ENCODE results near the gene ME1. TPM values are rescaled to one million over a fixed set of nuclear protein-coding genes. Genes with fewer than 3 reads are reported as not detected.

ME1 gene
- total and polyA plus RNA-seq, 2 of the 13 experiments (the other 11 are each of a cell fraction or from before 2014, with no cell fraction given) = not detected

GRCh38 chr6:83369692-83370091, 61.2 kb downstream of the ME1 start:
- Histone ChIP-seq H3K36me3 (replicated peaks in 1 of 2; ENCODE audit: control insufficient read depth in 1 of 2, insufficient read depth in 2 of 2, low read length in 2 of 2) (no peaks in the 10 kb centered on the region), H3K9me3 (ENCODE audit: low read length) (no peaks in the 10 kb centered on the region), H4K20me1 (ENCODE audit: insufficient read depth, low read length) (no peaks in the 10 kb centered on the region), H3K4me2 (ENCODE audit: low read depth, low read length) (no peak overlapping the region), H3K79me2 (ENCODE audit: insufficient read depth, low read length) (no peaks in the 10 kb centered on the region), H2AFZ (ENCODE audit: low read length) (no peak overlapping the region), H3K27me3 (ENCODE audit: control insufficient read depth in 1 of 2, insufficient read depth in 2 of 2, low read length in 2 of 2) (no peaks in the 10 kb centered on the region; a peak in 1 of 5 replicates), H3K27ac (ENCODE audit: extremely low read length, insufficient read depth, low read length) (no peak overlapping the region), H3K4me1 (ENCODE audit: insufficient read depth, low read length) (no peaks in the 10 kb centered on the region), H3K4me3 (replicated peaks in 1 of 3; ENCODE audit: insufficient read depth in 1 of 3, low read depth in 2 of 3, low read length in 3 of 3) (no peak overlapping the region), H3K9ac (ENCODE audit: insufficient read depth, low read depth, low read length) (no peak overlapping the region)
- intact Hi-C loops (cut with micrococcal nuclease; ENCODE audit: unreplicated experiment) (no loop called here), in situ Hi-C loops (cut with HindIII; ENCODE audit: extremely low pct_ligation_motif_present, low pct_unique_long_range_greater_than_20kb) (no loop called here)
- TF ChIP-seq IRF2 (CRISPR knock-in tag; IDR thresholded peaks at IDR 0.05) = no peak
- TF ChIP-seq ZNF567 (CRISPR knock-in tag; IDR thresholded peaks at IDR 0.05; ENCODE audit: borderline replicate concordance) = no peak
- no peak for TF ChIP-seq ZNF710 (CRISPR knock-in tag; IDR thresholded peaks at IDR 0.05; ENCODE audit: borderline replicate concordance)
- TF ChIP-seq ZNF607 (CRISPR knock-in tag; IDR thresholded peaks at IDR 0.05; ENCODE audit: borderline replicate concordance) = no peak
- TF ChIP-seq ZNF20 (CRISPR knock-in tag; IDR thresholded peaks at IDR 0.05) = no peak
- no peak for TF ChIP-seq E2F5 (CRISPR knock-in tag; conservative IDR thresholded peaks at IDR 0.05)
- TF ChIP-seq HOXD1 (CRISPR knock-in tag; IDR thresholded peaks at IDR 0.05) = no peak
- TF ChIP-seq ZNF549 (CRISPR knock-in tag; IDR thresholded peaks at IDR 0.05) = no peak
- no peak for TF ChIP-seq BCL6 (CRISPR knock-in tag; IDR thresholded peaks at IDR 0.05)
- TF ChIP-seq RNF219 (CRISPR knock-in tag; IDR thresholded peaks at IDR 0.05) = no peak
- TF ChIP-seq ZBTB20 (CRISPR knock-in tag; IDR thresholded peaks at IDR 0.05; ENCODE audit: borderline replicate concordance, low read depth) = no peak
- no peak for TF ChIP-seq ZSCAN21 (CRISPR knock-in tag; IDR thresholded peaks at IDR 0.05; ENCODE audit: borderline replicate concordance)
- TF ChIP-seq NRL (CRISPR knock-in tag; IDR thresholded peaks at IDR 0.05; ENCODE audit: borderline replicate concordance) = no peak
- no peak for TF ChIP-seq ZNF224 (CRISPR knock-in tag; IDR thresholded peaks at IDR 0.05)
- WGBS (ENCODE audit: low lambda C conversion rate) = 3% methylated on average over 3 of the region's 3 CpGs
- ChIA-PET POLR2A (no interaction called here), CTCF (ENCODE audit: low intra/inter-chr PET ratio, low total read pairs) (no interaction called here)
- ATAC-seq (no peak), FAIRE-seq (no peak), DNase-seq (ENCODE audit: low spot score) (no peak)
- BruUV-seq (replicated peaks) = no TSS peak
